ENCODE data around the gene POP5. TPM values are rescaled to one million over a fixed set of nuclear protein-coding genes. Genes with fewer than 3 reads are reported as not detected.
"Not testable (repeated sequence)": the region's sequence is repeated elsewhere in the genome, so short reads cannot be mapped to it uniquely, and the experiment has no call there.

POP5 gene
- total RNA-seq, 1 donor from 2014 or later, result 33.8 TPM

DNA sequence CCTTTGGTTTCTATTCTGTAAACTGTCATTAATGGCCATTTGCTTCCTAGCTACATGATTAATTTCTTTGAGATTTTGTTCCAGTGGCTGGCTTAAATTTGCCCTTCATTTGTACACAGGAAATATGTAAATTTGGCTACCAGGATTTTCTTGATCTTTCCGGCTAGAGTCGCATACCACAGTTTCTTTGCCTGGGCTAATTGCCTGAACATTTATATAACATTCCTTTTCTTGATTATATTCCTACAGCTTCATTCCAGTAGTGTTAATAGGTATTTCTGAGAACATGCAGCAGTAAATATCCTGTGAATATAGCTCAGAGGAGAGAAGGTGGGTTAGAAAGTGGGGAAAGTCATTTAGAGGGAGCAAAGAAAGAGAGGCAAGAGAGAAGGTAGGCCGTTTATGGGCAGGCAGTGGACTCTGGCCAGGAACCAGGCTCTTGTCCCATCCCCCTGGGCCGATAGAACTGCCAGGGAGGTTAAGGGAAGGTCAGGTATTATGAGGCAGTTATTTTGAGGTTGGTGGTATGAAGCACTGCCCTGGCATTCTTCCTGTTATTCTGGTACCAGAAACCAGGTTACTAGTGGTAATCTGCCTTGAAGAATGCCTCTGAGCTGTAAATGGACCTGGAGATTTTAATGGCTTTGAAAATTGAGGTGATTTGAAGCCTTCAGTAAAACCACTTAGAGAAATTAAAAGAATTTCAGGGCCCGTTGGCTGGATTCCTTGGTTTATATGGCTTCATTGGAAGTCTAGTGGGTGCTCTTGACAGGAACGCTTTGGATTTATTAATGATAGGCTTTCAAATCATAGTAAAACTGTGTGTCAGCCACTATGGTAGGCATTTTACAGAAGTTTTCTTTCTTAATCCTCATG, 42.7 kb downstream of the POP5 start:
- DNase-seq (ENCODE audit: low spot score), result no peak

DNA sequence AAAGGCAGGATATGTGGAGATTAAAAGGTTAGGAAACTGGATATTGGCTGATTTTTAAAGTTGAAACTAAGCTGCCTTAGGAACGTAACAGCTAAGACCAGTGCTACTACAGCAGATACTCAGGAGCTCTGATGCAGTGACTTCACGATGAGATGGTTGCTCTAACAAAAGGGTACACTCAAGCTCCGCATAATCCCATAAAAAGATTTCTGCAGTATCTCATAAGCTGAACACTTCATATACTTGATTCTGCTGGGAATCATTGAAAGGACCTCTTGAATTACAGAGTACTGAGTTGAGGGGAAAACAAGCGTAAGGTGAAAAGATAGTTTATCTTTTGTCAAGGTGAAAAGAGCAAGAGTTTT, 43.4 kb downstream of the POP5 start:
- DNase-seq (ENCODE audit: low spot score), result no peak

DNA sequence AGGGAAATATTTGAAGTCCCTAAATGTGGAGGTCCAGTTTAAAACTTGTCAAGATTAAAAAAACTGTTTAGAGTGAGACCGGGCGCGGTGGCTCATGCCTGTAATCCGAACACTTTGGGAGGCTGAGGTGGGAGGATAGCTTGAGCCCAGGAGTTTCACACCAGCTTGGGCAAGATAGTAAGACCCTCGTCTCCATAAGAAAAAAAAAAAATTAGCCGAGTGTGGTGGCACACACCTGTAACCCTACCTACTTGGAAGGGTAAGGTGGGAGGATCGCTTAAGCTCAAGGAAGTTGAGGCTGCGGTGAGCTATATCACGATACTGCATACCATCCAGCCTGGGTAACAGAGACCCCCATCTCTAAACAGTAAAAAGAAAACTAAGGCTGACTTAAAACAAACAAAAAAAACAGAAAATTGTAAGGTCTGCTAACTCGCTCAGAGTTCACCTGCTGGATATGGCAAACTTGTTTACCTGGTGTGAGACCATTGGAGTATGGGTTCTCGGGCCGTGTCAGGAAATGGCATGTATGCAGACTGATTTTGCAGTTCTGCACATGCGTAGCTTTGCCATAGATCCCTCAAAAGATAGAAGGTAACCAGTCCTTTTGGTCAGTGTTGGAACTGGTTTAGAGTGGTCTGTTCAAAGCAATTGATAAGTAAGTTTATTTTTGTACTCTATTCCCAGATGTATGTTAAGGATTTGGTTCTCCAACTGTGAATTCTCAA, 45.0 kb downstream of the POP5 start:
- no peak for DNase-seq (ENCODE audit: low spot score)

DNA sequence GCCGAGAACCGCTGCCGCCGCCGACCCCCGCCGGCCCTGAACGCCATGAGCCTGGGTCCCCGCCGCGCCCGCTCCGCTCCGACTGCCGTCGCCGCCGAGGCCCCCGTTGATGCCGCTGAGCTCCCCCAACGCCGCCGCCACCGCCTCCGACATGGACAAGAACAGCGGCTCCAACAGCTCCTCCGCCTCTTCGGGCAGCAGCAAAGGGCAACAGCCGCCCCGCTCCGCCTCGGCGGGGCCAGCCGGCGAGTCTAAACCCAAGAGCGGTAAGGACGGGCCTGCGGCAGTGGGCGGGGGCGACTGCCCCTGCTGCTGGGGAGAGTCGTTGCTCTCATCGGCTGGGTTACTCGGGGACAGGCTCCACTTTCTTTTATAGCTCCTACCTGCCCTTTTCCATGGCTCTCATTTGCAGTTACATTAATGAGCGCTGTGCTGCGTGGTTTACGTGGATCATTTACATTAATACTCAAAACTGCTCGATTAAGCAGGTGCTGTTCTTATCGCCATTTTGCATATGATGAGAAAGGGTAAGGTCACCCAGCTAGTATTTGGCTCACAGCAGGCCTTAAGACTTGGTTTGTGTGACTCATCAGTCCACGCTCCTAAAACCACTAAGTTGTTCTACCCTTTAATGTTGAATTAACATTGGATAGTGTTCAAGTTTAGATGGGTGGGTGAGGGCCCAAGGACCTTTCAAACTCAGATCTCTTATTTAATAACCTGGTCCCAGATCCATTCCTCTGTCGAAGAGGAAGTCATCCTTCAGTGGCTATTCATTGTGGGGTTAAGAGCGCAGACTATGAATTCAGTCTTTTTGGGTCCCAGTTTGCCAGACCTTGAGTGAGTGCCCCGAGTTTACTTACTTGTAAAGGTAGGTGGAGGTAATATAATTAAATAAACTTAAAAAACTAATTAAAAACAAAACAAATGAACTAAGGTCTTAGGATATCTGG, 46.2 kb downstream of the POP5 start:
- DNase-seq (ENCODE audit: low spot score), result no peak

DNA sequence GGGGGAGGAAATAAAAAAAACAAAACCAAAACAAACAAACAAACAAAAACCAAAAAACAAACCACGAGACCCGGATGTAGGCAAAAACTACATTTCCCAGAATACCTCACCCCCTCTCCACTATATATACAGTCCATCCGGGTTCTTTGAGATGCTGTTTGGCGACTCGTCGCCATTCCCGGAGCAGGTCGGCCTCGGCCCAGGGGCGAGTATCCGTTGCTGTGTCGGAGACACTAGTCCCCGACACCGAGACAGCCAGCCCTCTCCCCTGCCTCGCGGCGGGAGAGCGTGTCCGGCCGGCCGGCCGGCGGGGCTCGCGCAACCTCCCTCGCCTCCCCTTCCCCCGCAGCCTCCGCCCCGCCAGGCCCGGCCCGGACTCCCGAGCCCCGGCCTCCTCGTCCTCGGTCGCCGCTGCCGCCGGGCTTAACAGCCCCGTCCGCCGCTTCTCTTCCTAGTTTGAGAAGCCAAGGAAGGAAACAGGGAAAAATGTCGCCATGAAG, 46.9 kb downstream of the POP5 start, which contains the start of gene RNF10:
RNF10 (plus strand) TSS at position 154 of the 500 bp plus-strand sequence. CDS start 456 bp downstream, outside the sequence.
- DNase-seq (ENCODE audit: low spot score), result peak; percentile 90

DNA sequence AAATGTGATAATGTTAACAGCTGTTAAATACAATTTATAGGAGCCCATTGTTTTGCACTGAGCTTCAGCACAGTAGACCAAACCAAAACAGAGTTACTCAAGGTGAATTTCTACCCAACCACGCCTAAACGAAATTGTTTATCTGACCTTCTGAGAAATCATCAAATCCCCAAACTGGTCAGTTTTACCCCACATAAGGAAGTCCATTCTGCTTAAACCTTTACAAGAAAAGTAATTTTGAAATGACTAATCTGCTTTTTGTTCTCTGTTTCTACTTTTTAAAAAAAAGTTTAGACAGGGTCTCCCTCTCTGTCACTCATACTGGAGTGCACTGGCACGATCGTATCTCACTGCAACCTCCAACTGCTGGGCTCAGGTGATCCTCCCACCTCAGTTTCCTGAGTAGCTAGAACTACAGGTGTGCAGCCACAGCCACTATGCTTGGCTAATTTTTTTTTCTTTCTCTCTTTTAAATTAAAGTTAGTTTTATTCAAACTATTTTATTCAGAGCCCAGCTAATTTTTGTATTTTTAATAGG, 48.4 kb downstream of the POP5 start:
- DNase-seq (ENCODE audit: low spot score), result no peak

DNA sequence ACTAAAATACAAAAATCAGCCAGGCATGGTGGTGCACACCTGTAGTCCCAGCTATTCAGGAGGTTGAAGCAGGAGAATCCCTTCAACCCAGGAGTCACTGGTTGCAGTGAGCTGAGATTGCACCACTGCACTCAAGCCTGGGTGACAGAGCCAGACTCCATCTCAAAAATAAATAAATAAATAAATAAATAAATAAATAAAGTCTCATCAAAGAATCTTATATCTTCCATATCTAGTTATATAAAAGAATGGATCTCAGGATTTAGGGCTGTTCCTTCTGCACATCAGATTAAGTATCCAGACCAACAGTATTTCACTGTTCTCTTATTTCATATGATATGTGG, 50.8 kb downstream of the POP5 start:
- not testable (repeated sequence) for DNase-seq (ENCODE audit: low spot score)

DNA sequence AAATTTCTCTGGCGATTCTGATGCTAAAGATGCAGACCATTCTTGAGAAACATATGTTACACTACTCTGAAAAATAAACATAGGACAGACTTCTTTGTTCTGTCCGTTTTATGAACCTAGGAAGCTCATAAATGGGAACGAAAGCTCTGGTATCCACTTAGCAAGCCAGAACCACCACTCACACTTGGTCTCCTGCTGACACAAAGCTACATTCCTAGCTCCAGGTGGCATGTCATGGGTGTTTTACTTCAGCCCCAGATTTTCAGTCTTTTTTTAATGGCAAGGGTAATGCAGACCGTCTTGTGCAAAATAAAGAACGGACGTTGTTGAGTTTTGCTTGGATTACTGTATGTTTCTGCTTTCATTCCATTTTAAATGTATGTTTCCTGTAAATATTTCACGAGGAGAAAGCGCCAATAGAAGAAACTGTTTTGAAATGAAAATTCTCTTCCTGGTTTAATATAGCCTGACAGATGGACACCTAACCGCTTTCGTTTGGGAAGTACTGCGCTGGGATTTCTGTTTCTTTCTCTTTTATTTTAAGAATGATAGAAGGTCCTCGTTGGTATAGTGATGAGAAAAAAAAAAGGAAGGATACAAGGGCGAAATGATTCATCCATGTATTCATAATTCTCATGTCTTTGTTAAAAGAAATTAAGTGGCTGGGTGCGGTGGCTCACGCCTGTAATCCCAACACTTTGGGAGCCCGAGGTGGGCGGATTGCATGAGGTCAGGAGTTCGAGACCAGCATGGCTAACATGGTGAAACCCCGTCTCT, 51.4 kb downstream of the POP5 start:
- no peak for DNase-seq (ENCODE audit: low spot score)

DNA sequence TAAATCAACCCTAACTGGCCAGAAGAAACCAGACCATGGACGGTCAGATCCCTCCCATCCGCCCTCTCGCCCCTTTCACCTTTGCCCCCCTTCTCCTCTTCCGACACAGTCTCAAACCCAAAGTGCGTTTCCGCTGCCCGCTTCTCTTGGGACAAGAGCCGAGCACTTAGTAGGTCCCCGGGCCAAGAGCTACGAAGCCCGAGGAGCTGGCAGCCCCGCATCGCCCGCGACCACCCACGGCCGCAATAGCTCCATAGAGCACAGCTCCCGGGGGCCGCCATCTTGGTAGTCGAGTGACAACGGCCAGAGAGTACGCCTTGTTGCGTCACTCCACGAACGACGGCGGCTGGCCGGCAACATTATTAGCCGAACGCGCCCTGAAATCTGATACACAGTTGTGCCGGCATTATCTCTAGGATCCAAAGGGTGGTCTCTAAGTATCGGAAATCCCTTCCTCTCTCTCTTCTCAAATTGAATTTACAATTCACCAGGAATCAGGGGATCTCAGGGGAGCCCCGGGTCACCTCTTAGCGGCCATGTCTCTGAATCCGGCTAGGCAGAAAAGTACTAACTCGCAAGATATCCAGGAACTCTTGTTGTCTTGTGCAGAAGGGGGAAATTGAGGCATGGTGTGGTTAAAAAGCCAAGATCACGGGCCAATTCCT, 52.2 kb downstream of the POP5 start, which contains the start of gene COQ5:
COQ5 (minus strand) TSS at position 298 of the 665 bp plus-strand sequence; CDS start at position 281, 17 bp downstream.
- DNase-seq (ENCODE audit: low spot score), result peak; percentile 97

Other genes with a start within 250 kb of the POP5 start
- gene MSI1, start 212.2 kb downstream of the POP5 start, total RNA-seq, result 0.58 TPM
- 312 TPM for gene COX6A1, start 143.3 kb downstream of the POP5 start, total RNA-seq
- 19.9 TPM for gene TRIAP1, start 135.0 kb downstream of the POP5 start, total RNA-seq
- 27.7 TPM for gene GATC, start 135.0 kb downstream of the POP5 start, total RNA-seq
- 120 TPM for gene SRSF9, start 111.7 kb downstream of the POP5 start, total RNA-seq
- 142 TPM for gene DYNLL1, start 85.3 kb downstream of the POP5 start, total RNA-seq
- 23.3 TPM for gene COQ5, start 52.2 kb downstream of the POP5 start, total RNA-seq
- gene RNF10, start 47.0 kb downstream of the POP5 start, total RNA-seq, result 224 TPM
- 5.5 TPM for gene CABP1, start 59.2 kb upstream of the POP5 start, total RNA-seq
- gene MLEC, start 105.7 kb upstream of the POP5 start, total RNA-seq, result 154 TPM
- 20.4 TPM for gene UNC119B, start 129.1 kb upstream of the POP5 start, total RNA-seq
- gene ACADS, start 144.4 kb upstream of the POP5 start, total RNA-seq, result 66.9 TPM